ENCODE data around the gene CHID1.

The CHID1 gene

DNA sequence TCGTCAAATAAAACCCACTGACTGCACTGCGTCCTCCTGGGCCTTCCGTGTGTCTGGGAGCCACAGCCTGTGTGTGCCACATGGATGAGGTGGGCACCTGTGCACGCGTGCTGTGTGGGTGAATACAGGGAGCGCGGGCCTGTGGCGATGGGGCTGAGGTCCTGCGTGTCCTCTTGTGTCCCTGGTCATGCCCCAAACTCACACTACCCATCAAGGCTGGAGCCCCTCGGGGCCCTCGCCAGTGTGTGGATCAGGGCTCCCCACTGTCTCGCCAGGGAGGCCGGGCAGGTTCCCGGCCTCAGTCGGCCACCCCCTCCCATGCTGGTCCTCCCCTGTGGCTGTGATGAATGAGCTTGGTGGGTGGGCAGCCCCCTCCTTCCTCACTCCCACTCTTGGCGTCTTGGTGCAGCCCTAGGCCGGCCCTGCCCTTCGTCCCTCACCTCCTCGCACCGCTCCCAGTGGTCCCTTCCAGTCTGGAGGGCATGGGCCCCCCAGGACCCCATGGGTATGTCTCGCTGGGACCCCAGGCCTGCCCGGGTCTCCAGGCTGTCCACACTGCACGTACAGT lies 78.6 kb downstream of the CHID1 start:
- DNase-seq, result no peak

DNA sequence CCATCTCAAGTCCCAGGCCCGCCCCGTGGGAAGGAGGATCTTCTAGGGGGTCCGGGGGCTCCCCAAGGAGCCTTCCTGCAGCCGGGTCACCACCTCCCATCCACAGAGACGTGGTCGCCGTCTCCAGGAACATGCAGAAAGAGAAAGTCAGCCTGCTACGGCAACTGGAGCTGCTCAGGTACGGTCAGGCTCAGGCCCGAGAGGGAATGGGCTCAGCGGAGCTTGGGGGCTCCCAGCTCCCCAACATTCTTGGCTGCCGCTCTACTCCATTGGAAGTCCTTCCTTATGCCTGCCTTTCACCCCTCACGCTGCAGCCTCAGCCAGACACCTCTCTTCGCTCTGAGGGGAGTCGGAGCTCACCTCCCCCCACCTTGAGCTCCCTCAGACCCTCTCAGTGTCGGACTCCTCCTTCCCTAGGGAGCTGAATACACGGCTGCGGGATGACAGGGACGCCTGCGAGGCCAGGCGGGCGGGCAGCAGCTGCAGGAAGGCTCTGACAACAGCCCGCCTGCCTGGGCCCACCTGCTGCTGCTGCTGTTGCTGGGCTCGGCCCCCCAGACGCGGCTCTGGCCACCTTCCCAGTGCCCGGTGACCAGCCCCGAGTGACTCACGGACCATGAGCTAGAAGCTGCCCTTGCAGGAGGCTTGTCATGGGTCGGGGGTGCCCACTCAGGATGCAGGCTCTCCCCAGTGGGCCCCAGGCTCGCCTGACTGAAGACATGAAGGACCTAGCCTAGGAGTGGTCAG lies 79.3 kb downstream of the CHID1 start:
- no peak for DNase-seq

DNA sequence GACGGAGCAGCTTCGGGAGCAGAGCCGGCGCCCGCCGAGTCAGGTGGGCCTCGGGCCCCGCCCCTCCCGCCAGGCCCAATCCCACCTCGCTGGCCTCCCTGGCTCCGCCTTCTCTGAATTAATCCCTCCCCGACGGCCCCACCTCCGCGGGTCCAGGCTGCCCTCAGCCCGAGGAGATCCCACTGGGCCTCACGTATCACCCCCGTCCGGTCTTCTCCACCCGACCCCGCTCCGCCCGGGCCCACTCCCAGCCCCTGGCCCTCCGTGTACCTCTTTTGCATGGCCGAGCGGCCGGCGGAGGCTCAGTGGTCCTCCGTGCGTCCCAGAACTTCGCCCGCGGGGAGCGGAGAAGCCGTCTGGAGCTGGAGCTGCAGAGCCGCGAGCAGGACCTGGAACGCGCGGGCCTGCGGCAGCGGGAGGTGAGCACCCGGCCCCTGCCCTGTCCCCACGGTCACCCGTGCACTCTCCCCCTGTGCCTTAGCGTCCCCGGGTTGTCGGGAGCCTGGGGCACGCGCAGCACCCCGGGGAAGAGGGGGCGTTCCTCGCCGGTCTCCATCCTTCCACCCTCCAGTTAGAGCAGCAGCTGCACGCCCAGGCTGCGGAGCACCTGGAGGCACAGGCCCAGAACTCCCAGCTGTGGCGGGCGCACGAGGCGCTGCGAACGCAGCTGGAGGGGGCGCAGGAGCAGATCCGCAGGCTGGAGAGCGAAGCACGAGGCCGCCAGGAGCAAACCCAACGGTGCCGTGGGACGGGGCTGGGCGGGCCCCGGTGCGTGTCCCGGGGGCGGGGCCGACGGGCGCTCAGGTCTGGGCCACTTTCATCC lies 80.1 kb downstream of the CHID1 start:
- peak; percentile 89 for DNase-seq

DNA sequence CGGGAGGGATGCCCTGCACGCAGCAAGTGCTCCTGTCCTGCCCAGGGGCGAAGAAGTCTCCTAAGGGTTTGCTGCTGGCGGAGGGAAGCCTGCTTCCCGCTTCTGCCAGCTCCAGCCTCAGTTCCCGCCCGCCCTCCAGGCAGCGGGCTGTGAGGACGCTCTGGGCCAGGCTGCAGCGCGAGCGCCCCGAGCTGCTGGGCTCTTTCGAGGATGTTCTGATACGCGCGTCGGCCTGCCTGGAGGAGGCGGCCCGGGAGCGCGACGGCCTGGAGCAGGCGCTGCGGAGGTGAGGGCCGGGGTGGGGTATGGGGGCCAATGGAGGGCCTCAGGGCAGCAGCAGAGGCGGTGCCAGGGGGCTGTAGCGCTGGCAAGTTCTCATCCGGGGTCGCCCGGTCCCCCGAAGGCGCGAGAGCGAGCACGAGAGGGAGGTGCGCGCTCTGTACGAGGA lies 80.7 kb downstream of the CHID1 start:
- DNase-seq, result no peak

DNA sequence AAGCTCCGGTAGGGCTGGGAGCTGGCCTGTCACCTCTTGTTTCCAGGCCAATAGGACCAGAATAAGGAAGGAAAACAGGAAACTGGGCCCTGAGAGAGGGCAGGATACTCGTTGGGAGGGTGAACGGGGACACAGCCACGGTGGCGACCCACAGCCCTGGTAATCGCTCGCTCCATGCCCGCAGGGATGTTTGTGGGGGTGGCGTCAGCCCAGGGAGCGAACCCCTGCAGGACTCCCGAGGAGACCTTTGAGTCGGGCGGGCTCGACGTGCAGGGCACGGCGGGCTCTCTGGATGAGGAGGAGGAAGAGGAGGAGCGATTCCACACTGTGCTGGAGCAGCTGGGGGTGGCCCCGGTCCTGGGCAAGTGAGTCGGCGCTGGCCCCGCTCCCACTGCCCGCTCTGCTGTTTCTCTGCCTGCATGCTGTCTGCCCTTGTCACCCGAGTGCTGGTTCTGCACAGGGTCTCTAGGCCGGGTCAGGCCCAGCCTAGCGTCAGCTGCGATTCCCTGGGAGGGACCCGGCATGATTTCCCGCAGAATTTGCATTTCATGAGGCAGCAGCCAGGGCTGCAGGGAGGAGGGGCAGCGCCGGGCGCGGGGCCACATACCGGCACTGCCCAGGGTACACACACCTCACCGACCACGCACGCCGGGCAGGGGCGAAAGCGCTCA lies 81.3 kb downstream of the CHID1 start:
- no peak for DNase-seq

DNA sequence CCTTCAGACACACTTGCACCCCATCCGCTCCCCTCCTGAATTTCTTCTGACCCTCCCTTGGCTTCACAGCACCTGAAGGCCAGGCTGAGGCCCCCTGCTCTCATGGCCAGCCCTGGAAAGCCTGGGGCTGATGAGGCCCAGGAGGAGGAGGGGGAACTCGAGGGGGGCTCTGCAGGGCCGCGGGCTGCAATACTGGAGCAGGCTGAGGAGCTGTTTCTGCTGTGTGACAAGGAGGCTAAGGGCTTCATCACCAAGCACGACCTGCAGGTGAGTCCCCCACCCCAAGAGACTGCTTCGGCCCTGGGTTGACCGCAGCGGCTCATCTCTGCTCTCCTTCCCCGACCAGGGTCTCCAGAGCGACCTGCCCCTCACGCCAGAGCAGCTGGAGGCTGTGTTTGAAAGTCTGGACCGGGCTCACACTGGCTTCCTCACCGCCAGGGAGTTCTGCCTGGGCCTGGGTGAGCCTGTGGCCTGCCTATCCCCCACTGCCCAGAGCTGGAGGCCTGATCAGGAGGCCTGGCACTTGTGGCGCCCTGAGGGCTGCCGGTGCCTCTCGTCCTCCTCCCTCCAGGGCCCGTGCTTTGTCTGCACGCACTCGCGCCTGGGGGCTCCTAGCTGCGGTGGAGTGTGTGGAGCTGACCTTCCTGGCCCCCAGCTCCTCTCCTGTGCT lies 82.0 kb downstream of the CHID1 start:
- DNase-seq, result no peak

DNA sequence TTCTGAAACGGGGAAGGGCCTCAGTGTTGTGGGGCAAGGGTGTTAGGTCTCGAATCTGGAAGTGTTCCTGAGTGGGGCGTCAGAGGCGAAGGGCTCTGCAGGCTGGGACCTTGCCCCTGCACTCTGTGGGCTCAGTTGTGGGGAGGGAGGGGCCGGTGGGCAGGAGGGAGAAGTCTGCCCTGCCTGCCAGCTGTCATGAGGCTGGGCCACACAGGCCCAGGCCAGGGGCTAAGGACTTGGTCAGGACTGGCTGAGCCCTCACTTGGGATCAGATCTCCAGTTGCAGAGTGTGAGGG lies 82.8 kb downstream of the CHID1 start, which contains the start of gene CRACR2B:
TSS of gene CRACR2B (plus strand) at position 23 of the 296 bp plus-strand sequence. CDS start 689 bp downstream, outside the sequence.
- no peak for DNase-seq

DNA sequence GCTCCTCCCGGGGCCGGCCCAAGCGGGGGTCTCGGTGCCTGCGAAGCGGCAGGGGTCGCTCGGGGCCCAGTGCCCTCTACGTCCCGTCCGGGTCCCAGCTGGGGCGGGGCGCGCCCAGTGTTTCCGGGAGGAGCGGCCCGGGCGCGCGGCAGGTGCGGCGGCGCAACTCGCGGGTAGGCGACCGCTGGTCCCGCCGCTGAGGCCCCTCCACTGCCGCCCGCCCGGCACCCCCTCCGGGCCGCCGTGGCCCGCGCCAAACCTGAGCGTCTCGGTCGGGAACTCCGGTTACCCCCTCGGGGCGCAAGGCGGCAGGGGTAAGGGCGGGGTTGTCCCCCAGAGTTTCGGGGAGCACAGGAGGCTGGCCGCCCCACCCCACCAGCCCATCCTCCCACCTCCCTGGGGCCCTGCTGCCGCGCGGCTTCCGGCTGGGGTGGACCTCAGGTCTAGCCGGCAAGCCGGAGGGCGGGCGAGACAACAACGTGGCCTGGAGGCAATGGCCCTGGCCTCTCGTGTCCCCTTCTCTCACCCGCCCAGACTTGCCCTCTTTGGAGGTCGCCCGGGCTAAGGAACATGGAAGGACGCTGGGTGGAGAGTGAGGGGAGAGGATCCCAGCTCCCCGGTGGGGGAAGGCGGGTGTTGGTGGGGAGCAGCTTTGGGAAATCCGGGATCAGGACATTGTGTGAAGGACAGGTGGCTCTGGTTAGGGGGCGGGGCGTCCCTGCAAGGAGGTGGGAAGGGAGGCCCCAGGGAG lies 83.3 kb downstream of the CHID1 start:
- DNase-seq, result peak; percentile 49

DNA sequence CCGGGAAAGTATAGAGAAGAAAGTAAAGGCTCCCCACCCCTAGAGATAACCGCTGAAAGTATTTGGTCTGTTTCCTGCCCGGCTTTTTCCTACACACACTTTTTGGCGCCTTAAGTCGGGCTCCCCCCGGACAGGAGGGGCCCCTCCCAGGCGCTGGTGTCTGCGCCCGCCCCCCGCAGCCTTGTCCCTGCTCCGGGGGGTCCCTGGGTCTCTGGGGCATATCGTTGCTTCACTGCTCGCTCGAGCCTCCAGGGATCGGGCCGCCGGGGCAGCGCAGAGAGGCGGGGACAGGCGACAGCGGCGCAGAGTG lies 83.8 kb downstream of the CHID1 start:
- no peak for DNase-seq

DNA sequence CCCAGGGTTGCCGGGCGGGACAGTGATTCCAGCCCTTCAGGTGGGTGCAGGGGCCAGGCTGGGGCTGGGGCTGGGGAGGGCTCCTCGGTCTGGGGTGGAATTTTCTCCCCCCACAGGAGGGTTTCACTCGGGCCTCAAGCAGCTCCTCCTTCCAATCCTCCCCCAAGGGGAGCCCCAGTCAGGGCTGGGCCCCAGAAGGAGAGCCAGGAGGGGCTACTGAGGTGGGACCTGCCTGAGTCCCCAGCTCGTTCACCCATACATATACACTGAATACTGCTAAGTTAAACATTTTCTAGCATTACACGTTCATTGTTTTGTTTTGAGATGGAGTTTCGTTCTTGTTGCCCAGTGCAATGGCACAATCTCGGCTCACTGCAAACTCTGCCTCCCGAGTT lies 84.4 kb downstream of the CHID1 start:
- no peak for DNase-seq

DNA sequence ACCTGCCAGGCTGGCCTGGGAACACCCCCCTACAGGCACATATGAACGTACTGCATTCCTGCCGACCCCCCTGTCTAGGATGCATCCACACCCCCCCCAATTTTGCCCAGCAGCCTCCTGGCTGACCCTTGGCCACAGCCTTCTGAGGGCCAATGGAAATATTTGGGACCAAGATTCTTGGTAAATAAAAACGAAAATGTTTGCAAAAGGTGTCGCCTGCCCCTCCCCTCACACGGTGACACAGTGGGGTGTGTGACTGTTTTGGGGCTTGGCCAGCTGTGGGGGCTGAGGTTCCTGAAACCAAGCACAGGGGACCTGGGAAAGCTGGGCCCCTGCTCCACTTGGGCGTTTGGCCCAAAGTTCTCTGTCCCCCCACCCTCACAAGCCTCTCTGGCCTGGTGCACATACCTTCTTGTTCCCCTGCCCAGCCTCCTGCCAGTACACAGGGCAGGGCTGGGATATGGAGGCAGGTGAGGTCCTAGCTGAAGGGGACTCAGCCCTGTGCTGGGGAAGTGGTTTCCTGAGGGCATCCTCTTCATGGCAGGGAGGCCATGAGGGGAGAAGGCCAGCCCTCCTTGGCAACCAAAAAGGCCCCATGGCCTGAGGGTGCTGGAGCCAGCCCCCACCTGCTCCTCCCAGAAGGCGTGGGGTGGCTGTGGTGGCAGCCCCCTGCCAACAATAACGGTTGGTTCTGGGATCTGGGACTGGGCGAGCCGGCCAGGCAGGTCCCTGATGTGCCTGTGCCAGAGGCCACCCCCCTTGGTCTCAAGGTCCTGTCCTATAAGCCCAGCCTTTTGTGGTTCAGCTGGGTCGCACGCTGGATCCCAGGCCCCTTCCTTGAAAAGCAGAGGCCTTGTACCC lies 85.0 kb downstream of the CHID1 start:
- DNase-seq, result no peak

DNA sequence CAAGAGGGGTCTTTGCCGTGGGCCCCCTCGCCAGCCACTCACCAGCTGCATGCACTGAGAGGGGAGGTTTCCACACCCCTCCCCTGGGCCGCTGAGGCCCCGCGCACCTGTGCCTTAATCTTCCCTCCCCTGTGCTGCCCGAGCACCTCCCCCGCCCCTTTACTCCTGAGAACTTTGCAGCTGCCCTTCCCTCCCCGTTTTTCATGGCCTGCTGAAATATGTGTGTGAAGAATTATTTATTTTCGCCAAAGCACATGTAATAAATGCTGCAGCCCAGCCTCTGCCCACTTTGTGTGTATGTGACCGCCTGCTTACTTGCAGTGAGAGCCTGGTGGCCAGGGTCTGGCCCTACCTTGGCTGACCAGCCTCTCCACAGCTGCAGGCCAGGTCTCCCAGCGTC lies 85.7 kb downstream of the CHID1 start:
- DNase-seq, result no peak

DNA sequence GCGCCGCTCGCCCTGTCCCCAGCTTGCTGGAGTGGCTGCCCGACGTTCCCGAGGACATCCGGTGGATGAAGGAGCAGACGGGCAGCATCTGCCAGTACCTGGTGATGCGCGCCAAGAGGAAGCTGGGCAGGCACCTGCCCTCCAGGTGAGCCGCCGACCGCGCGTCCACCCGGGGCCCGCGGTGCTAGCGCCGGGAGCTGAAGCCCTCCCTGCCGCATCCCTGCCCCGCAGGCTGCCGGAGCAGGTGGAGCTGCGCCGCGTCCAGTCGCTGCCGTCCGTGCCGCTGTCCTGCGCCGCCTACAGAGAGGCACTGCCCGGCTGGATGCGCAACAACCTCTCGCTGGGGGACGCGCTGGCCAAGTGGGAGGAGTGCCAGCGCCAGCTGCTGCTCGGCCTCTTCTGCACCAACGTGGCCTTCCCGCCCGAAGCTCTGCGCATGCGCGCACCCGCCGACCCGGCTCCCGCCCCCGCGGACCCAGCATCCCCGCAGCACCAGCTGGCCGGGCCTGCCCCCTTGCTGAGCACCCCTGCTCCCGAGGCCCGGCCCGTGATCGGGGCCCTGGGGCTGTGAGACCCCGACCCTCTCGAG lies 86.2 kb downstream of the CHID1 start:
- no peak for DNase-seq

DNA sequence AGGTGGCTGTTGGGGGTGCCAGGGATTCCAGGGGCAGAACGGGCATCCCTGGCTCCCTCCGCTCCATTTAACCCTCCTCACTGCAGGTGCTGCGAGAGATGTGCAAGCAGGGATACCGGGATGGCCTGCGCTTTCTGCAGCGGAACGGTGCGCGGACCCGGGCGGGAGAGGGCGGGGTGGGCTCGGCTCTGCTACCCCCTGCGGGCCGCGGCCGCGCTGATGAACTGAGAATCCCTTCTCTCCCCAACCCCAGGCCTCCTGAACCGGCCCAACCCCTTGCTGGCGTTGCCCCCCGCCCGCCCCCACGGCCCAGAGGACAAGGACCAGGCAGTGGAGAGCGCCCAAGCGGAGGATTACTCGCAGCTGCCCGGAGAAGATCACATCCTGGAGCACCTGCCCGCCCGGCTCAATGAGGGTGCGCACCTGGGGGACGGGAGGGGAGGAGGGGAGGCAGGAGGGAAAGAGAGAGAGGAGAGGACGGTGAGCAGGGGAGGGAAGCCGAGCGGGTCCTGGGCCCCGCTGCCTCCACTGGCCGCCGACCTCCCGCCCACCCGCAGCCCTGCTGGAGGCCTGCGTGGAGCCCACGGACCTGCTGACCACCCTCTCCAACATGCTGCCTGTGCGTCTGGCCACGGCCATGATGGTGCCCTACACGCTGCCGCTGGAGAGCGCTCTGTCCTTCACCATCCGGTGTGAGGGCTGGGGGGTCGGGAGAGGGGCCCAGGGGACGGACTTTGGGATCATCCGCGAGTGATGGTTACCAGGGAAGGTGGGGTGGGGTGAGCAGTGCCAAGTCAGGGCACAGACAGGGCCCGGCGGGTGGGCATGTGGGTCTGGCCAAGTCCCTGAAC lies 86.9 kb downstream of the CHID1 start:
- DNase-seq, result no peak

DNA sequence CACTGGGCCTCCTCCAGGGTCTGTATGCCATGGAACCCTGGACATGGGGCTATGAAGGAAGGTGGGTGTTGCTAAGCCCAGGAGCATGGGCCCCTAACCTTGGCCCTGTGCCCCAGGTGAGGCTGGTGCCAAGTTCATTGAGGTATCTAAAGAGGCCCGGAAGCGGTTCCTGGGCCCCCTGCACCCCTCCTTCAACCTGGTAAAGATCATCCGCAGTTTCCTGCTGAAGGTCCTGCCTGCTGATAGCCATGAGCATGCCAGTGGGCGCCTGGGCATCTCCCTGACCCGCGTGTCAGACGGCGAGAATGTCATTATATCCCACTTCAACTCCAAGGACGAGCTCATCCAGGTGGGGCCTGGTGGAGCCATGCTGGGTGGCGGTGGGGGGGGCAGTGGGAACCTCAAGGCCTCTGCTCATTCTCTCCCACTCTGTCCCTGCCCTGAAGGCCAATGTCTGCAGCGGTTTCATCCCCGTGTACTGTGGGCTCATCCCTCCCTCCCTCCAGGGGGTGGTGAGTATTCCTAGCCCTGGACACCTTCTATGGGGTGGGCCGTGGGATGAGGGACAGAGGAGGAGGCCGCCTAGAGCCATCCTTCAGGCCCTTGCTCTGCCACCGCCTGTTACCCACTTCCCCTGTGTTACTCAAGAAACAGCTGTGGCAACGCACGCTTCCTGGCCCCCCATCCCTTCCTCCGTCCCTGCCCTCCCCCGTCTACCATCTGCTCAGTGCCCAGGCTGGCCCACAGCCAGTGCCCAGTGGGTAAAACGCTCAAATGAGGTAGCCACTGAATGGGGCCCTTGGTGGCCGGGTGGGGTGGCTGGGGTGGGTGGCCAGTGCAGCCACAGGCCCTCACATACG lies 88.9 kb downstream of the CHID1 start:
- DNase-seq, result peak; percentile 69

DNA sequence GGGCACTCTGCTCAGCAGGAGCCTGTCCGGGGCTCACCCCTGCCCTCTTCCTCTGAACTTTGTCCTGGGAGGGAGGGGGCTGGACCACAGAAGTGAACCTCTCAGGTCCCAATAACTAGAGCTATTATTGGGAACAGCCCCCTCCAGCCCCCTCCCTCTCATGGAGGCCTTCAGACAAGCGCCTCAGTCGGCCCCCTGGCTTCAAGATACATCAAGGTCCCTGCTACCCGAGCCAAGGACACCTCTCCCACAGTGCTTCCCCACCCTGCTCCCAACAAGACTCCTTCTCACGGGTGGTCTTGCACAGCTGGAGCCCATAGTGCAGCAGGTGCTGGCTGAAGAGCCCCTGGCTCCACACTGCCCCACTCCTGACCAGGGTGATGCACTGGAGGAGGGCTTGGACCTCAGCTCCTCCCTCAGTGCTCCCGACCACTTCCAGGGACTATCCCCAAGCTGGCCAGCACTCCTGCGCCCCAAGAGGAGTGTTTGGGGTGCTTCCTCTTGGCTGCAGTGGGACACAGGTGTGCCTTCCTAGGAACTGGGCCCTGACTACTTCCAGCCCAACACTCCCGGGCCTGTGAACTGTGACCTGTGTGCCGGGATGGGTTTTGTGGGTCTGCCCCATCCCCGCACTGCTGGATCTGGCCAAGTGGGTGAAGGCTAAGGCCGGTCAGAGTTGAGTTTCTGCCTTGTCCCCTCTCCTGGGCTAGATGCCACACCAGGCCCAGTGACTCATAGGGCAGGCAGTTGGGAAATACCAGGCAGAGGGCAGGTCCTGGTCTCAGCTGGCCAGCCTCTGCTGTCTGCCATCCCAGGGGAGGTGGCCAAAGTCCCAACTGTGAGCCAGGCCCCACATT lies 89.7 kb downstream of the CHID1 start:
- no peak for DNase-seq

DNA sequence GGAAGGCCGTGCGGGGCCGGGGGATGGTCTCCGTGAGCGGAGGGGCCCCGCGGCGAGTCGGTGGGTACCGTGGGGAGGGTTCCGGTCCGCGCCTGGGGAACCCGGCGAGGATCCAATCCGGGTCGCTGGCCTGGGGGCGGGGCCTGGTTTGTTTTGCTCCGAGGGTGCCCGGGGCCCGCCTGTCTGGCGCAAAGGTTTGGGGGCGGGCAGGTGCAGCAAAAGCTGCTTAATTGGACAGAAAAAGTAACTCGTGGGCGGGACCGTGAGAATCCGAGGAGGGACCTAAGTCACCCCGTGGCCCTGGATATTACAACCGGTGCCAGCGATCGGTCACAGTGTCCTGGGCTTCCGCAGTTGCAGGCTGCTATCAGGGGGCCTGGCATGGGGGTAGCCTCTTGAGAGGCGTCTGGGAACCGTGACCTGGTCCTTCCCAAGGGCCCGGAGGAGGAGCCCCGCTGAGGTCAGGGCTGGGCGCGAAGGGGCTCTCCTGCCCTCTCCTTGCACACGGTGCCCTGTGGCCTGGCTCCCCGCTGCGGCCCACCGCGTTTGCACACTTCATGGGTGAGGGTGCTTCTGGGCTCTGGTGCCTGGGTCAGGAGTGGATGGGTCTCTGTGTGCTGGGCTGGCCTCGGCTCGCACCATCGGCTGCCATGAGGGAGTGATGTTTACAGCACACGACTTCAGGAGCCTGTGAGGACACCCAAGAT lies 90.5 kb downstream of the CHID1 start:
- DNase-seq, result peak; percentile 98
